ENCODE data around the gene TSPEAR. TPM values are rescaled to one million over a fixed set of nuclear protein-coding genes. Genes with fewer than 3 reads are reported as not detected.

The TSPEAR gene
- polyA plus RNA-seq, 1 of the 3 experiments (the other 2 are of a cell fraction) = 0.08 TPM

- no peak for TF ChIP-seq RCOR1 (IDR thresholded peaks at IDR 0.05; ENCODE audit: low read length)
- TF ChIP-seq EP300 (IDR thresholded peaks at IDR 0.05; ENCODE audit: borderline replicate concordance in 1 of 2, low read depth in 1 of 2, low read length in 1 of 2) = no peak
- no peak for TF ChIP-seq YY1 (IDR thresholded peaks at IDR 0.05; ENCODE audit: low read depth)
Observed at GRCh38 chr21:44710294-44710665, 1.1 kb downstream of the TSPEAR start (continued).

GRCh38 chr21:44709426-44710293 lies 1.7 kb downstream of the TSPEAR start:
- H3K36me3 ChIP-seq (replicated peaks in 1 of 2; ENCODE audit: control insufficient read depth in 1 of 2, insufficient read depth in 2 of 2, low read length in 1 of 2) = no peaks in the 10 kb centered on the region
- CTCF ChIA-PET = interaction anchor here (0.8 to 1.2 kb wide), 4 partner anchors 11 to 199 kb away, joined by 3 to 4 read pairs (median 3); no protein-coding TSS in a partner anchor
- H3F3A ChIP-seq (replicated peaks; ENCODE audit: insufficient read depth) = no peaks in the 10 kb centered on the region
- DNase-seq = peak; percentile 28
- H3K9me2 ChIP-seq = no peaks in the 10 kb centered on the region
- TF ChIP-seq RCOR1 (IDR thresholded peaks at IDR 0.05; ENCODE audit: low read length) (no peak), USF2 (IDR thresholded peaks at IDR 0.05; ENCODE audit: borderline replicate concordance, low read depth, low read length) (no peak), EZH2phosphoT487 (IDR thresholded peaks at IDR 0.05; ENCODE audit: borderline replicate concordance, low read depth) (no peak), TAF1 (IDR thresholded peaks at IDR 0.05; ENCODE audit: borderline replicate concordance, low read depth, low read length) (no peak), TCF12 (IDR thresholded peaks at IDR 0.05) (no peak), ELF1 (IDR thresholded peaks at IDR 0.05) (no peak), IRF3 (IDR thresholded peaks at IDR 0.05; ENCODE audit: low read depth, low read length) (no peak), SMC3 (IDR thresholded peaks at IDR 0.05; ENCODE audit: low read depth, low read length) (no peak), GABPA (IDR thresholded peaks at IDR 0.05; ENCODE audit: low read depth) (no peak), MXI1 (IDR thresholded peaks at IDR 0.05; ENCODE audit: low read depth, low read length) (no peak), FOSL2 (IDR thresholded peaks at IDR 0.05; ENCODE audit: borderline replicate concordance, low read depth) (no peak), POLR2AphosphoS5 (IDR thresholded peaks at IDR 0.05; ENCODE audit: low read depth, low read length) (no peak), FOXJ3 (CRISPR knock-in tag; IDR thresholded peaks at IDR 0.05) (no peak), MAX (IDR thresholded peaks at IDR 0.05; ENCODE audit: low read depth) (no peak), RFX5 (IDR thresholded peaks at IDR 0.05; ENCODE audit: low read length) (no peak), NRF1 (IDR thresholded peaks at IDR 0.05; ENCODE audit: low read depth, low read length) (no peak)
- no peaks in the 10 kb centered on the region for H4K20me1 ChIP-seq (ENCODE audit: insufficient read depth)
- H3K9ac ChIP-seq = no peak overlapping the region
- H3K9me3 ChIP-seq = no peaks in the 10 kb centered on the region
- POLR2A ChIA-PET = no interaction called here
- H3K4me1 ChIP-seq (ENCODE audit: control insufficient read depth in 1 of 2, insufficient read depth in 2 of 2, low read depth in 1 of 2, low read length in 1 of 2) = no peaks in the 10 kb centered on the region; a peak in 1 of 4 replicates
- H3K27ac ChIP-seq (ENCODE audit: low read depth in 2 of 2, low read length in 1 of 2) = no peak overlapping the region
- peaks cover 79% of the 10 kb centered on the region for H3K27me3 ChIP-seq (ENCODE audit: insufficient read depth)
- H2AFZ ChIP-seq (ENCODE audit: low read depth) = peak overlapping the region; percentile 29; the same call in 1 of the 2 replicates
- H3K4me2 ChIP-seq = peak overlapping the region; percentile 41; the same call in 1 of the 2 replicates
- no peak overlapping the region for H3K4me3 ChIP-seq (ENCODE audit: low read depth in 2 of 2, low read length in 1 of 2)
- WGBS (ENCODE audit: low lambda C conversion rate) = 3% methylated on average over 14 of the region's 45 CpGs
- no peaks in the 10 kb centered on the region for H3K79me2 ChIP-seq (ENCODE audit: insufficient read depth)

All from SK-N-SH (cell line).